H1 (cell line): ENCODE data around the gene XYLB. TPM values are rescaled to one million over a fixed set of nuclear protein-coding genes. Genes with fewer than 3 reads are reported as not detected.

Experiments
- CTCF ChIA-PET: fragments of 300-600 bp; sonication (Branson Sonifier 250); formaldehyde crosslinking; loops from one replicate; lab custom pipeline; 2021; ENCODE audit not compliant: partially characterized antibody; lab: Charles Lee
- POLR2A ChIA-PET: fragments of 300-600 bp; sonication (Branson Sonifier 250); formaldehyde crosslinking; loops from one replicate; lab custom pipeline; 2021; ENCODE audit warnings: inconsistent platforms; ENCODE audit not compliant: partially characterized antibody; lab: Charles Lee
- DNase-seq, 2 experiments: peaks; one replicate each; pipeline versions ENCODE4 v3.0.0 to v3.0.0-alpha.2; 2010 to 2022; ENCODE audit warnings: low spot score in 2 of 2, low read depth in 1 of 2, mixed read lengths in 1 of 2
- FAIRE-seq: peaks from 2 replicates; lab custom pipeline; 2011; peaks lifted over from hg19 to GRCh38; lab: Jason Lieb, UNC
- H2AFZ ChIP-seq: 2 replicates; pipeline ENCODE4 v1.8.1; 2012; ENCODE audit warnings: low read length, inconsistent platforms
- H2AK5ac ChIP-seq: 2 replicates; pipeline ENCODE4 v1.6.1; 2013; ENCODE audit warnings: low read depth, low read length
- H2BK120ac ChIP-seq: replicated peaks from 2 replicates; pipeline ENCODE3; 2013; ENCODE audit warnings: low read depth, low read length, inconsistent platforms
- H2BK12ac ChIP-seq: 2 replicates; pipeline ENCODE4 v1.6.1; 2013; ENCODE audit warnings: low read depth, low read length
- H2BK15ac ChIP-seq: 2 replicates; pipeline ENCODE4 v1.6.1; 2013; ENCODE audit warnings: low read length
- H2BK20ac ChIP-seq: 2 replicates; pipeline ENCODE4 v1.6.1; 2013; ENCODE audit warnings: low read length
- H2BK5ac ChIP-seq: 2 replicates; pipeline ENCODE4 v1.6.1; 2013; ENCODE audit warnings: low read depth, low read length
- H3K14ac ChIP-seq: 2 replicates; pipeline ENCODE4 v1.6.1; 2013; ENCODE audit warnings: inconsistent platforms; ENCODE audit not compliant: insufficient read length
- H3K18ac ChIP-seq: 2 replicates; pipeline ENCODE4 v1.6.1; 2013; ENCODE audit warnings: low read length; ENCODE audit errors: extremely low read depth
- H3K23ac ChIP-seq: 2 replicates; pipeline ENCODE4 v1.6.1; 2013; ENCODE audit warnings: inconsistent platforms; ENCODE audit not compliant: insufficient read length
- H3K23me2 ChIP-seq: 2 replicates; pipeline ENCODE4 v1.6.1; 2013; ENCODE audit warnings: low read depth, low read length
- H3K27ac ChIP-seq: 2 replicates; pipeline ENCODE4 v1.6.1; 2011; ENCODE audit warnings: low read depth, low read length, inconsistent platforms
- H3K27me3 ChIP-seq, 4 experiments: replicated peaks in 1 of 4; 1 replicate in 1 of 4; 2 replicates in 3 of 4; pipeline versions ENCODE4 v1.6.1 to v1.8.1; 2011 to 2013; ENCODE audit warnings: low read length in 3 of 4, mild to moderate bottlenecking in 3 of 4, inconsistent platforms in 2 of 4, mixed read lengths in 2 of 4, moderate library complexity in 1 of 4; ENCODE audit not compliant: control insufficient read depth in 3 of 4, insufficient read depth in 3 of 4; ENCODE audit errors: extremely low read depth in 1 of 4
- H3K36me3 ChIP-seq, 4 experiments: 2 replicates each; pipeline versions ENCODE4 v1.6.1 to v1.8.1; 2011 to 2013; ENCODE audit warnings: mild to moderate bottlenecking in 4 of 4, low read length in 3 of 4, moderate library complexity in 2 of 4, control low read depth in 1 of 4, inconsistent platforms in 1 of 4; ENCODE audit not compliant: insufficient read depth in 4 of 4, control insufficient read depth in 2 of 4
- H3K4ac ChIP-seq: replicated peaks from 2 replicates; pipeline ENCODE3; 2013; ENCODE audit warnings: low read length, low read depth, mixed read lengths, inconsistent platforms; ENCODE audit not compliant: insufficient read length
- H3K4me1 ChIP-seq, 4 experiments: replicated peaks in 1 of 4; 1 replicate in 1 of 4; 2 replicates in 3 of 4; pipeline versions ENCODE4 v1.6.1 to v1.8.1; 2011 to 2013; ENCODE audit warnings: low read length in 3 of 4, inconsistent platforms in 2 of 4, mixed read lengths in 1 of 4; ENCODE audit not compliant: insufficient read depth in 4 of 4, control insufficient read depth in 3 of 4
- H3K4me2 ChIP-seq, 2 experiments: 2 replicates each; pipeline versions ENCODE4 v1.6.1 to v1.8.1; 2011 to 2013; ENCODE audit warnings: low read depth in 2 of 2, low read length in 2 of 2, control low read depth in 1 of 2, inconsistent platforms in 1 of 2, mild to moderate bottlenecking in 1 of 2; ENCODE audit not compliant: insufficient read depth in 1 of 2
- H3K4me3 ChIP-seq, 4 experiments: fragments of 200-600, 300-600 bp in 1 of 4; sonication (generic), shearing (Covaris generic), sonication (Bioruptor Twin) in 1 of 4; 2 replicates each; pipeline versions ENCODE4 v1.5.1 to v1.8.1; 2011 to 2016; ENCODE audit warnings: low read length in 4 of 4, low read depth in 3 of 4, control low read depth in 2 of 4, inconsistent platforms in 2 of 4, mild to moderate bottlenecking in 2 of 4, mixed read lengths in 1 of 4, moderate library complexity in 1 of 4; ENCODE audit not compliant: insufficient read depth in 2 of 4; ENCODE audit errors: extremely low read depth in 1 of 4
- H3K56ac ChIP-seq: replicated peaks from 2 replicates; pipeline ENCODE3; 2013; ENCODE audit warnings: low read depth, mild to moderate bottlenecking, mixed read lengths, low read length, inconsistent platforms; ENCODE audit not compliant: insufficient read length
- H3K79me1 ChIP-seq: 2 replicates; pipeline ENCODE4 v1.6.1; 2013; ENCODE audit warnings: low read depth, low read length, control low read depth
- H3K79me2 ChIP-seq, 2 experiments: 2 replicates each; pipeline versions ENCODE4 v1.6.1 to v1.8.1; 2012 to 2013; ENCODE audit warnings: low read length in 2 of 2, mild to moderate bottlenecking in 2 of 2, inconsistent platforms in 1 of 2; ENCODE audit not compliant: insufficient read depth in 2 of 2, control insufficient read depth in 1 of 2
- H3K9ac ChIP-seq, 4 experiments: replicated peaks in 1 of 4; 1 replicate in 1 of 4; 2 replicates in 3 of 4; pipeline versions ENCODE4 v1.6.1 to v1.8.1; 2011 to 2013; ENCODE audit warnings: low read depth in 3 of 4, low read length in 3 of 4, control low read depth in 2 of 4, mild to moderate bottlenecking in 2 of 4, moderate library complexity in 2 of 4, inconsistent platforms in 1 of 4; ENCODE audit errors: extremely low read depth in 1 of 4
- H3K9me3 ChIP-seq, 2 experiments: 2 replicates each; pipeline versions ENCODE4 v1.6.1 to v1.8.1; 2012 to 2013; ENCODE audit warnings: mild to moderate bottlenecking in 2 of 2, moderate library complexity in 2 of 2, control low read depth in 1 of 2, inconsistent platforms in 1 of 2, low read depth in 1 of 2, low read length in 1 of 2, mixed read lengths in 1 of 2; ENCODE audit not compliant: insufficient read depth in 2 of 2
- H4K20me1 ChIP-seq, 2 experiments: replicated peaks in 1 of 2; 2 replicates each; pipeline versions ENCODE3 to v1.8.1; 2011 to 2013; ENCODE audit warnings: inconsistent platforms in 2 of 2, low read length in 2 of 2, mild to moderate bottlenecking in 1 of 2; ENCODE audit not compliant: insufficient read depth in 2 of 2, control insufficient read depth in 1 of 2
- H4K5ac ChIP-seq: 2 replicates; pipeline ENCODE4 v1.6.1; 2013; ENCODE audit warnings: low read length, low read depth, mixed read lengths, inconsistent platforms; ENCODE audit not compliant: insufficient read length
- H4K8ac ChIP-seq: 2 replicates; pipeline ENCODE4 v1.8.0; 2013; ENCODE audit warnings: mild to moderate bottlenecking, moderate library complexity, low read length, inconsistent platforms; ENCODE audit not compliant: insufficient read depth; ENCODE audit errors: extremely low read depth
- H4K91ac ChIP-seq: replicated peaks from 2 replicates; pipeline ENCODE3; 2013; ENCODE audit warnings: low read length, mixed read lengths, inconsistent platforms; ENCODE audit not compliant: insufficient read length
- BCL11A ChIP-seq, 2 experiments: IDR thresholded peaks; one replicate each; pipeline ENCODE4 v1.6.1; 2011; ENCODE audit warnings: low read depth in 2 of 2, low read length in 2 of 2, mild to moderate bottlenecking in 2 of 2
- TAF1 ChIP-seq: IDR thresholded peaks from 2 replicates; pipeline ENCODE4 v1.6.1; 2011; ENCODE audit warnings: mild to moderate bottlenecking, low read depth, low read length
- WGBS, 2 experiments: shearing (Covaris generic) in 1 of 2; methylation state at CpG; one replicate each; pipeline versions ENCODE4 v1.1.6 to v1.1.7; 2013 to 2015; ENCODE audit warnings: low lambda C conversion rate in 2 of 2, mixed read lengths in 2 of 2, inconsistent platforms in 1 of 2, low coverage in 1 of 2, missing lambda C conversion rate in 1 of 2; ENCODE audit not compliant: insufficient replicate concordance in 2 of 2, insufficient coverage in 1 of 2, insufficient read length in 1 of 2; ENCODE audit errors: extremely low coverage in 1 of 2, missing lambda C conversion rate in 1 of 2; 5-methylcytosine and 5-hydroxymethylcytosine counted together
- polyA plus RNA-seq, 7 experiments: library from polyadenylated mRNA; depleted of rRNA in 3 of 7; stranded (reverse) in 5 of 7; unstranded in 2 of 7; fragments of >200 nt in 5 of 7; fragments of 200-250 nt in 2 of 7; gene quantifications; 1 replicate in 5 of 7; 2 replicates in 1 of 7; 4 replicates in 1 of 7; pipeline versions ENCODE4 v1.2.1 to v1.2.3, GENCODE V29; 2011 to 2013; ENCODE audit warnings: missing spikeins in 2 of 7, mixed read lengths in 2 of 7
- total RNA-seq: library from RNA; stranded (reverse); fragmentation: NEBNext Ultra II Directional; extraction: Animal tissue kit (Norgen Biotek cat#: 25700); gene quantifications from 2 replicates; pipeline ENCODE4 v1.2.1, GENCODE V29; 2021

The XYLB gene
- total and polyA plus RNA-seq, 2 of the 8 experiments (the other 6 are each of a cell fraction or from before 2014, with no cell fraction given): 1.7 to 5.5 TPM

DNA sequence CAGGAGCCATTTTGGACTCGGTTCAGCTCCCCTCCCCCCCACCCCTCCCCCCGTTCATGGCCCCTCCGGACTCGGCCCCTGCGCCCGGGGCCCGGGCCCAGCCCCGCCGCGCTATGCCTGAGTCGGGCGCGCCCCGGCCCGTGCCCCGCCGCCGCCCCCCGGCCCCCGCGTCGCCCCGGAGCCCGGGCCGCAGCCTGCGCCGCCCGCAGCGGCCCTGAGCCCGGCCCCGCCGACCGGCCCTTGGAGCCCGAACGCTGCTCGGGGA lies 107.3 kb downstream of the XYLB start:
- 0% methylated on average over 3 of the region's 36 CpGs; no CpG with 5 or more reads in 1 of the 2 experiments for WGBS, 2 experiments
- H2BK5ac ChIP-seq: peak overlapping the region; percentile 94; the same call in 1 of the 2 replicates
- H4K20me1 ChIP-seq: peaks cover 17 to 27% of the 10 kb centered on the region in 2 experiments
- H3K9ac ChIP-seq: peak overlapping the region; percentile 97 to 99 (median 99)
- no peak overlapping the region for H2BK20ac ChIP-seq
- H3K36me3 ChIP-seq: no peaks in the 10 kb centered on the region; a peak in 1 of 8 replicates
- H3K56ac ChIP-seq: peak overlapping the region; percentile 69
- ChIA-PET POLR2A (interaction anchor here (0.8 kb wide), 1 partner anchor 107 kb away, joined by 3 read pairs; the partner anchor contains the start of gene XYLB), CTCF (interaction anchor here (1.4 kb wide), 1 partner anchor 66 kb away, joined by 3 read pairs; no protein-coding TSS in a partner anchor)
- peak overlapping the region; percentile 74 to 99 (median 91) for H3K4me3 ChIP-seq
- H2BK15ac ChIP-seq: no peak overlapping the region
- peaks cover 20% of the 10 kb centered on the region for H3K23me2 ChIP-seq
- H4K91ac ChIP-seq: peak overlapping the region; percentile 97
- H3K18ac ChIP-seq: peak overlapping the region; percentile 72; the same call in 1 of the 2 replicates
- H2BK12ac ChIP-seq: no peak overlapping the region; the same call in 1 of the 2 replicates
- no peak overlapping the region for H3K14ac ChIP-seq
- H3K9me3 ChIP-seq: 0 out of 4 replicates have a peak, but pooled peaks cover 0 to 5% of the 10 kb centered on the region in 2 experiments
- no peak for FAIRE-seq
- no peak overlapping the region for H3K23ac ChIP-seq
- no peak overlapping the region for H2BK120ac ChIP-seq
- H4K5ac ChIP-seq: peak overlapping the region; percentile 24
- peak overlapping the region; percentile 99; the same call in 1 of the 2 replicates for H4K8ac ChIP-seq
- peaks cover 36 to 47% of the 10 kb centered on the region in 2 experiments for H3K79me2 ChIP-seq
- peaks cover 14% of the 10 kb centered on the region for H3K79me1 ChIP-seq
- H3K4me2 ChIP-seq: peak overlapping the region; percentile 94 to 97; a peak in 3 of 4 replicates
- peak overlapping the region; percentile 99 for H3K27ac ChIP-seq
- DNase-seq: no peak
- TF ChIP-seq BCL11A (IDR thresholded peaks at IDR 0.05; ENCODE audit: low read depth in 2 of 2, low read length in 2 of 2) (no peak), TAF1 (peak; percentile 44; the same call in 1 of the 2 replicates)
- H2AFZ ChIP-seq: no peak overlapping the region
- no peaks in the 10 kb centered on the region for H3K27me3 ChIP-seq
- H3K4me1 ChIP-seq: peaks cover 10 to 19% (median 13%) of the 10 kb centered on the region in 4 experiments
- no peak overlapping the region for H3K4ac ChIP-seq
- H2AK5ac ChIP-seq: no peak overlapping the region
